ENCODE results near the gene PLAC8.
"Not testable (repeated sequence)": the region's sequence is repeated elsewhere in the genome, so short reads cannot be mapped to it uniquely, and the experiment has no call there.

PLAC8 gene

GRCh38 chr4:83114576-83114975 lies at the start of gene PLAC8:
TSS of gene PLAC8 (minus strand) at chr4:83114729. CDS start at chr4:83107921, 6,808 bp downstream.
- no peak for DNase-seq (ENCODE audit: low read depth in 3 of 3, low spot score in 1 of 3)

DNA sequence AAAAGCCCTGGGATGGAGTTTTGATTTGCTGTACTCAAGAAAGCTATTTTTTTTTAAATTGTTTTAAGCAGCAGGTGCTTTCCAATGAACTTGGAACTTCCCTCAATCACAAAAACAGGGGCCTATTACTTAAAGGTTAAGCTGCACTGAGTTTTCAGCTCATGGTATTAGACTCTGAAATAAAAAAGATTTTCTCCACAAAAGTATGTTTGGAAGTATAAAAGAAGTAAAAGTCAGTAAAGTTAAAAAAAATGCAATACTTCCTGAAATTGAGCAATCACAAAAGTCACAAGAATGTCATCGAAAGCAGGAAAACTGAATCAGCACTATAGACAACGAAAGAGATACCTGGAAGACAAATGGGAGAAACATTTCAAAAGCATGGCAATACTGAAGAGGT lies 38.9 kb upstream of the PLAC8 start:
- DNase-seq (ENCODE audit: low read depth in 3 of 3, low spot score in 1 of 3): no peak

DNA sequence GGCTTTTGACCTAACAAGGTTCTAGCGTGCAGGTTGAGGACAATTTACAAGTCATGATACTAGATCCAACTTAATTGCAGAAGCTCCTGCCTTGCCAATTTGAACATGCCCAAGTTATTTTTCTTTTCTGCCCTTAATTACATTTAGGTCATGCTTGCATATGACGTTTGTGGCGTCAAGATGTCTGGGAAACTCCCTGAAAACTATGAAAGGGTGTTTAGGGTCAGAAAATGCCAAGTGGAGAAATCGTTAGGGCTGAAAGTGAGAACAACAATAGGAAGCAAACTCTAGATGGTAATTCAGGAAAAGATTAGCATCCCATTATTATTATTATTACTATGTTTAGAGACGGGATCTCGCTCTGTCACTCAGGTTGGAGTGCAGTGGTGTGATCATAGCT lies 38.2 kb upstream of the PLAC8 start:
- no peak for DNase-seq (ENCODE audit: low read depth in 3 of 3, low spot score in 1 of 3)

DNA sequence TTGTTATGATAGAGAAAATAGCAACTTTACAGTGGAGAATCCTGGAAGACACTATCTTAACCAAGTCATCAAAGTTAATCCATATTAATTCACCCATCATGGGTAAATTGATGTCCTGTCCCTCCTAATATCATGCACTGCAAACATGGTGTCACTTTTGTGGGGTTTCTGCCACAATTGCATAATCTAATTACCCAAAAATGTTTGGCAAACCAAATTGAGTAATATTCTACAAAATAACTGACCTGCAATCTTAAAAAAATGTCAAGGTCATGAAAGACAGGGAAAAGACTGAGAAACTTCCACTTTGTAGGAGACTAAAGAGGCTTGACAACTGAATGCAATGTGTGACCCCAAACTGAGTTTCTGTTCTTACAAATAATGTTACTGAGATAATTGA lies 37.1 kb upstream of the PLAC8 start:
- no peak for DNase-seq (ENCODE audit: low read depth in 3 of 3, low spot score in 1 of 3)

DNA sequence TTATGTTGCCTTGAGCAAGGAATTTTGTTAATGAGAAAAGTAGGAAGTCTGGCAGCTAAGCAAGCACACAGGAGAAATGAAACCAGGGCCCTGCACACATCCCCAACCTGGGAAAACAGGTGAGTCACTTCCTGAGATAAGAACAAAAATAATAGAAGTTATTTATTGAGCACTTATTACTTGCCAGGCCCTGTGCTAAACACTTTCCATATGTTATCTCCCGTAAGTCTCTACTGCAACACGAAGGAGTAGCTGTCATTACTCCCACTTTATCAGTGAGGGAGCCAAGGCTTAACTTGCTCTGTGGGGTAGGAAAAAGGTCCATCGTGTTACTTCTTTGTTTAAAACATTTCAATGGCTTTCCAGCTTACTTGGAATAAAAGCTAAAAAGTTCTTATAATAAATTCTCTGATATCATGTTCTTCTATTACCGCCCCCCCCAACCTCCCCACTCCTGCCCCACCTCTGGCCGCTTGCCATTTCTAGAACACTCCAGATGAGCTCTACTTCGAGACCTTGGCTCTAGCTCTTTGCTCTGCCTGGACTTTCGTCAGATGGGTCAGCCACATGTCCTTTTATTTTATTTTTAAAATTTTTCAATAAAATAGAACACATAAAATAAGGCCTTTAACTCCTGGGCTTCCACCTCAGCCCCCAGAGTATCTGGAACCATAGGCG lies 36.3 kb upstream of the PLAC8 start:
- no peak for DNase-seq (ENCODE audit: low read depth in 3 of 3, low spot score in 1 of 3)

DNA sequence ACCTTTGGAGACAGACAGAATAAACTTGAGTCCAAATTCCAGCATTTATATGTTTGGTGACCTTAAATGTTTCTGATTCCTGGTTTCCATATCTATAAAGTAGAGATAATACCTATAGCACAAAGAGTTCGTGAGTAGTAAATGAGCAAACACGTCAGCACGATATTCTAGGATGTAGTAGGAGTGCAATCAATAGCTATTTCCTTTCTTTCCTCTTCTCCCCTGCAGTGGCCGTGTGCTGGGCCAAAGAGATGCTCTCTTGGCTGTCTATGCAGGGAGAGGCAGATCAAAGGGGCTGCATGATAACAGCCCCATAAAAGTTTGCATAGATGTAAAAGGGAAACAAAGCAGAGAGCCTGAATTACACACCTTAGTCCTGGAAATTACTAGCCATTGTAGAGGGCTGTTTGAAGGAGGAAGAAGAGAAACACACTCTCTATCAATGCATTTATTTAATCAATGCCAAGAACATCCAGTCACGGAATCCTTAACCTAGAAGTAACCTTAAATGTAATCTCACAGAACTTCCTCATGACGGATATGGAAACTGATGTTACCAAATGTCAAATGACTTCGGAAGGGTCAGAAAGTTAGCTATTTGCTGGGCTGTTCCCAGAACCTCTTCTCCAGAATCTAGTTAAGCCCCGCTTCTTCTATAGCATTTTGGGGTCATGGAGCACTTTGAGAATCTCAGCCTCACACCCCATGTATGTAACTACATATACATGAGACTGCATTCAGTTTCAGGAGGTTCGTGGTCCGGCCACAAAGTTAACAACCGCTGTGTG lies 35.5 kb upstream of the PLAC8 start:
- no peak for DNase-seq (ENCODE audit: low read depth in 3 of 3, low spot score in 1 of 3)

DNA sequence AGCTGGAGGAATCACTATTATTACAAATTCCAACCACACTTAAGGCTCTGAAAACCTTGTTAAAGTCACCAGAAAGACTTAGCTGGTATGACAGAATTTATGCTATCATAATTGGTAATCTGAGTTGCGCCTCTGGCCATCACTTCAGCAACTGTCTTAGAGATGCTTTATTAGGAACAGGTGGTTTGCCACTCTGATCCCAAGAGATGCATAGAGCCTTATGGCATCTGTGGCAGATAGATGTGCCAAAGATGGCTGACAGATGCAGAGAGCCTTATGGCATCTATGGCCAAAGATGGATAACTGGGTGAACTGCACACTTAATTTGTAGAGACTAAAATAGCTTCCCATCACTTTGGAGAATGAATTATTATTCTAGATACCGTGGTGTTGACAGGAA lies 32.3 kb upstream of the PLAC8 start:
- no peak for DNase-seq (ENCODE audit: low read depth in 3 of 3, low spot score in 1 of 3)

DNA sequence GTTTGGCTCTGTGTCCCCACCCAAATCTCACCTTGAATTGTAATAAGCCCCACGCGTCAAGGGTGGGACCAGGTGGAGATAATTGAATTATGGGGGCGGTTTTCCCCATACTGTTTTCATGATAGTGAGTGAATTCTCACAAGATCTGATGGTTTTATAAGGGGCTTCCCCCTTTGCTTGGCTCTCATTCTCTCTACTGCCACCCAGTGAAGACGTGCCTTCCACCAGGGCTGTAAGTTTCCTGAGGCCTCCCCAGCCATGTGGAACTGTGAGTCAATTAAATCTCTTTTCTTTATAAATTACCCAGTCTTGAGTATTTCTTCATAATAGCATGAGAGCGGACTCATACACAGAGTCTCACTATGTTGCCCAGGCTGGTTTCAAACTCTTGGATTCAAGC lies 31.2 kb upstream of the PLAC8 start:
- DNase-seq (ENCODE audit: low read depth in 3 of 3, low spot score in 1 of 3): not testable (repeated sequence)

DNA sequence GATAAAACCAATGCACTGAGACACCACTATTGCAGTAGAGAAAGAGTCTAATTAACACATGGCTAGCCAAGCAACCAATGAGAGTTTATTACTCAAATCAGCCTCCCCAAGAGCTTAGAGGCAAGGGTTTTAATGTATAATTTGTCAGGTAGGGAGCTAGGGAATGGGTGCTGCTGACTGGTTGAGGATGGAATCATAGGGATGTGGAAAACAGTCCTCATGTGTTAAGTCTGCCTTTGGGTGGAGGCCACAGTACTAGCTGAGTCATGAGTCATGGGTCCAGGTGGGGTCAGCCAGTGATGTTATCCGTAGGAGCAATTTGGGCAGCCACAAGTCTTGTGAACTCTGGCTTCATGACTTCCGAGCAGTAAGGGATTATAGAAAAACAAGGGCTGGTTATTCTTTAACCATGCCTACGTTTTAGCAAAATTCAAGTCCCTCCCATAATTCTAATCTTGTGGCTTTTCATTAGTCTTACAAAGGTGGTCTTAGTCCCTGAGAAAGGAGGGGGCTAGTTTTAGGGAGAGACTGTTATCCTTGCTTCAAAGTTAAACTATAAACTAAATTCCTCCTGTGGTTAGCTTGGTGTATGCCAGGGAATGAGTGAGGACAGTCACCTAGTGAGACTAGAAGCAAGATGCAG lies 25.1 kb upstream of the PLAC8 start:
- DNase-seq (ENCODE audit: low read depth in 3 of 3, low spot score in 1 of 3): no peak

DNA sequence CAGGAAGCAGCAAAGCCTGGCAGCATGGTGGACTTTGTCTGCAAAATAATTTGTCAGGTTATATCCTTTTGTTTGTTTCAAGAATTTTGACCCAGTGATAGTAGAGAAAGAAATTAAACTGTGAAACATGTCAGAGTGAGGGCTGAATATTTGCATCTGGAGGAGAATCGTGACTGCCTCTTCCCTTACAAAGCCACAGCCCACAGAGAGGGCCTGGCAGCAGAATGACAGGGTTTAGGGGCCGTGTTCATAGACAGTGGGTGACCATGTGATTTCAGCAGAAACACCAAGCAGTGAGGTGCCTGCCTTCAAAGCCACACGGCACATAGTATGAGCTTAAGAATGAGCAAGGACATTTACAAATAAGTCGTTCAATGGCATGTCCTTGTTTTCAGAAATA lies 24.4 kb upstream of the PLAC8 start:
- no peak for DNase-seq (ENCODE audit: low read depth in 3 of 3, low spot score in 1 of 3)

GRCh38 chr4:83132065-83132464 lies 17.5 kb upstream of the PLAC8 start:
- DNase-seq (ENCODE audit: low read depth in 3 of 3, low spot score in 1 of 3): no peak

- no peak for DNase-seq (ENCODE audit: low read depth in 3 of 3, low spot score in 1 of 3)
These were observed 14.7 kb upstream of the PLAC8 start for GRCh38 chr4:83129264-83129663.

DNA sequence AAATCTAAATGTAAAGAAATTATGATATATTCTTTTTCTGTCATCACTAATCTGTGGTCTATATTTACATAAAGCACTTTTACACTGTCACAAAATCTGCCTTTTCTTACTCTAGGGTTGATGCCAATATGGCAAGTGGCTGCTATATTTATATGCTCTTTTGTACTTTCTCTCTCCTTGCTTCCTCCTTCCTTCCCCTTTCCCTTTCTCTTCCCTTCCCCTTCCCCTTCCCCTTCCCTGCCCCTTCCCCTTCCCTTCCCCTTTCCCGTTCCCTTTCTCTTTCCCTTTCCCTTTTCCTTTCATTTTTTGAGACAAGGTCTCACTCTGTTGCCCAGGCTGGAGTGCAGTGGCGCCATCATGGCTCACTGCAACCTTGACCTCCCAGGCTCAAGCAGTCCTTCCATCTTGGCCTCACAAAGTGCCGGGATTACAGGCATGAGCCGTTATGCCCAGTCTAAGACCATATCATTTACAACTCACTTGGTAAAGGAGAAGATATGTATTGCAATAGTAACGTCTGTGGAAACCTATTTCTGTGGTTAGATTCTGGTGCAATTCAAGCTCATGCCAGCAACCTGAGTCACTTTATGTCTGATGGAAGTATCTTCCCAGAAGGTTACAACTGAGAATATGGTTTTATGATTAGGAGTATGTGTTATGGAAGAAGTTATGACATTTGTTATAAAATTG lies 13.9 kb upstream of the PLAC8 start:
- no peak for DNase-seq (ENCODE audit: low read depth in 3 of 3, low spot score in 1 of 3)

DNA sequence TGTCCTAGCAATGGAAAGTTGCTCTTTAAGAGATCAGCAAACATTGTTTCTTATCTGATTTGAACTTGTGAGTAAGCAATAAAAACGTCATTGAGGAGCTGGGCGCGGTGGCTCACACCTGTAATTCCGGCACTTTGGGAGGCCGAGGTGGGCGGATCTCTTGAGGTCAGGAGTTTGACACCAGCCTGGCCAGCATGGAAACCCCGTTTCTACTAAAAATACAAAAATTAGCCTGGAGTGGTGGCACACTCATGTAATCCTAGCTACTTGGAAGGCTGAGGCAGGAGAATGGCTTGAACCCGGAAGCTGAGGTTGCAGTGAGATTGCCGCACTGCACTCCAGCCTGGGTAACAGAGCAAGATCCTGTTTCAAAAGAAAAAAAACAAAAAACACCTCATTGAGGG lies 11.2 kb upstream of the PLAC8 start:
- no peak for DNase-seq (ENCODE audit: low read depth in 3 of 3, low spot score in 1 of 3)

- DNase-seq (ENCODE audit: low read depth in 3 of 3, low spot score in 1 of 3): no peak
These were observed 9.7 kb upstream of the PLAC8 start for GRCh38 chr4:83124111-83124780.

- DNase-seq (ENCODE audit: low read depth in 3 of 3, low spot score in 1 of 3): no peak
These were observed 6.7 kb upstream of the PLAC8 start for GRCh38 chr4:83121246-83121645.

GRCh38 chr4:83118869-83119268 lies 4.3 kb upstream of the PLAC8 start:
- no peak for DNase-seq (ENCODE audit: low read depth in 3 of 3, low spot score in 1 of 3)

GRCh38 chr4:83115656-83116285 lies 1.2 kb upstream of the PLAC8 start:
- no peak for DNase-seq (ENCODE audit: low read depth in 3 of 3, low spot score in 1 of 3)

DNA sequence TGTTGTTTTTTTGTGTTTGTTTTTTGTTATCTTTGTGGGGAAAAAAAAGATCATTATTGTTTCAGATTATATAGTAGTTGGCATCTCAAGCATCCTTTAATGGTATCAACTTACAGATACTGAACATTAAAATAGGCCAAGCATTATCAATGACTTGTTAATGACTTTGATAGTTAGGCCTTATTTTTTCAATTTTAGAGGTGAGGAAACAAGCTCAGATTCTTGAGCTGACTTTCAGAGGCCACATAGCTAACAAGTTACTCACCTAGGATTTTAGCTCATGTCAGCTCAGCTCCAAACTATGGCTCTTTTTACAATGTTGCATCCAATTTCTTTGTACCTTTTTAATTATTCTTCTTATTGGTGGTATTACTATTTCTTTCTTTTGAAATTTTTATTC lies 471 bp upstream of the PLAC8 start:
- DNase-seq (ENCODE audit: low read depth in 3 of 3, low spot score in 1 of 3): no peak

- no peak for DNase-seq (ENCODE audit: low read depth in 3 of 3, low spot score in 1 of 3)
These were observed 1.1 kb downstream of the PLAC8 start for GRCh38 chr4:83113429-83113786.

All from stimulated activated CD4-positive, alpha-beta T cell treated with anti-CD3 and anti-CD28 coated beads, TNF-alpha, amount 100 ng/mL, for 1 hour (primary cell).